Trophoblast cell (in vitro differentiated cells and primary cell): ENCODE measurements around the gene RAI1.

ENCODE experiments used
- DNase-seq, 2 donors: peaks; one replicate each; pipeline ENCODE4 v3.0.0-alpha.2; 2016
- H2AFZ ChIP-seq: 2 replicates; pipeline ENCODE4 v1.6.1; 2013; ENCODE audit warnings: low read length, moderate library complexity, mild to moderate bottlenecking; ENCODE audit not compliant: insufficient read depth, poor library complexity
- H2AK5ac ChIP-seq: 2 replicates; pipeline ENCODE4 v1.6.1; 2013; ENCODE audit warnings: mild to moderate bottlenecking, low read length
- H2BK120ac ChIP-seq: 2 replicates; pipeline ENCODE4 v1.6.1; 2013; ENCODE audit warnings: low read length, mild to moderate bottlenecking, moderate library complexity; ENCODE audit not compliant: insufficient read depth, poor library complexity
- H2BK12ac ChIP-seq: 2 replicates; pipeline ENCODE4 v1.6.1; 2013; ENCODE audit warnings: mild to moderate bottlenecking, low read length, moderate library complexity
- H2BK5ac ChIP-seq: 2 replicates; pipeline ENCODE4 v1.6.1; 2013; ENCODE audit warnings: low read length, low read depth, moderate library complexity, mild to moderate bottlenecking; ENCODE audit not compliant: poor library complexity
- H3K14ac ChIP-seq: 2 replicates; pipeline ENCODE4 v1.6.1; 2013; ENCODE audit warnings: mild to moderate bottlenecking, low read length
- H3K18ac ChIP-seq: 2 replicates; pipeline ENCODE4 v1.6.1; 2013; ENCODE audit warnings: mild to moderate bottlenecking, low read length
- H3K23ac ChIP-seq: 2 replicates; pipeline ENCODE4 v1.6.1; 2013; ENCODE audit warnings: low read length
- H3K27ac ChIP-seq: 2 replicates; pipeline ENCODE4 v1.5.1; 2013; ENCODE audit warnings: low read depth, mild to moderate bottlenecking, inconsistent platforms, low read length, moderate library complexity
- H3K27me3 ChIP-seq: 2 replicates; pipeline ENCODE4 v1.6.1; 2013; ENCODE audit warnings: inconsistent platforms, mild to moderate bottlenecking, low read length, moderate library complexity; ENCODE audit not compliant: insufficient read depth
- H3K36me3 ChIP-seq, 2 experiments: 1 replicate in 1 of 2; 2 replicates in 1 of 2; pipeline ENCODE4 v1.6.1; 2013; ENCODE audit warnings: low read length in 2 of 2, mild to moderate bottlenecking in 2 of 2, moderate library complexity in 1 of 2; ENCODE audit not compliant: insufficient read depth in 2 of 2, control insufficient read depth in 1 of 2
- H3K4ac ChIP-seq: 2 replicates; pipeline ENCODE4 v1.6.1; 2013; ENCODE audit warnings: low read depth, mild to moderate bottlenecking, low read length, moderate library complexity
- H3K4me1 ChIP-seq, 2 experiments: 1 replicate in 1 of 2; 2 replicates in 1 of 2; pipeline ENCODE4 v1.6.1; 2013; ENCODE audit warnings: low read length in 2 of 2, mild to moderate bottlenecking in 2 of 2, moderate library complexity in 1 of 2; ENCODE audit not compliant: insufficient read depth in 2 of 2, control insufficient read depth in 1 of 2
- H3K4me2 ChIP-seq: 2 replicates; pipeline ENCODE4 v1.6.1; 2013; ENCODE audit warnings: inconsistent platforms, mild to moderate bottlenecking, low read length, moderate library complexity
- H3K4me3 ChIP-seq: 2 replicates; pipeline ENCODE4 v1.5.1; 2013; ENCODE audit warnings: mild to moderate bottlenecking, low read depth, low read length, inconsistent platforms
- H3K79me1 ChIP-seq: one replicate; pipeline ENCODE4 v1.6.1; 2013; ENCODE audit warnings: low read length
- H3K79me2 ChIP-seq: 2 replicates; pipeline ENCODE4 v1.6.1; 2013; ENCODE audit warnings: low read length, mild to moderate bottlenecking; ENCODE audit not compliant: control insufficient read depth, insufficient read depth, poor library complexity
- H3K9ac ChIP-seq: 2 replicates; pipeline ENCODE4 v1.6.1; 2013; ENCODE audit warnings: mild to moderate bottlenecking, low read length
- H3K9me3 ChIP-seq: 2 replicates; pipeline ENCODE4 v1.6.1; 2013; ENCODE audit warnings: low read depth, mild to moderate bottlenecking, control low read depth, inconsistent platforms, low read length; ENCODE audit not compliant: insufficient read depth
- H4K12ac ChIP-seq: 2 replicates; pipeline ENCODE4 v1.6.1; 2013; ENCODE audit warnings: low read depth, mild to moderate bottlenecking, low read length, moderate library complexity
- H4K8ac ChIP-seq: 2 replicates; pipeline ENCODE4 v1.6.1; 2013; ENCODE audit warnings: low read depth, mild to moderate bottlenecking, low read length, moderate library complexity
- H4K91ac ChIP-seq: one replicate; pipeline ENCODE4 v1.6.1; 2013; ENCODE audit warnings: low read depth, mild to moderate bottlenecking, low read length, moderate library complexity
- WGBS: extraction: QIAGEN DNeasy Blood & Tissue Kit; methylation state at CpG from one replicate; pipeline ENCODE4 v1.1.7; 2013; ENCODE audit warnings: missing lambda C conversion rate; ENCODE audit not compliant: insufficient read length, insufficient coverage; ENCODE audit errors: extremely low coverage; 5-methylcytosine and 5-hydroxymethylcytosine counted together

RAI1 gene

GRCh38 chr17:17754719-17755686 is 73.7 kb downstream of the RAI1 start:
- H2BK120ac ChIP-seq = no peak overlapping the region
- peaks cover 3% of the 10 kb centered on the region for H3K79me2 ChIP-seq
- no peak overlapping the region for H2AK5ac ChIP-seq
- H3K79me1 ChIP-seq = peaks cover 10% of the 10 kb centered on the region
- H2BK12ac ChIP-seq = no peak overlapping the region
- peaks cover 4% of the 10 kb centered on the region for H3K9me3 ChIP-seq
- no peak overlapping the region for H4K12ac ChIP-seq
- WGBS = no CpG with 5 or more reads among the region's 11 CpGs
- H3K4ac ChIP-seq = no peak overlapping the region
- H3K4me2 ChIP-seq = no peak overlapping the region
- H3K9ac ChIP-seq = no peak overlapping the region
- H4K91ac ChIP-seq = no peak overlapping the region
- H3K27me3 ChIP-seq = no peaks in the 10 kb centered on the region
- no peak overlapping the region for H3K23ac ChIP-seq
- no peak overlapping the region for H2BK5ac ChIP-seq
- H3K4me3 ChIP-seq = peak overlapping the region; percentile 10
- no peak overlapping the region for H4K8ac ChIP-seq
- peaks cover 15 to 23% of the 10 kb centered on the region in 2 experiments for H3K4me1 ChIP-seq
- no peak overlapping the region for H3K27ac ChIP-seq
- H2AFZ ChIP-seq = no peak overlapping the region
- no peak for DNase-seq
- H3K36me3 ChIP-seq = peaks cover 7 to 10% of the 10 kb centered on the region in 2 experiments
- H3K18ac ChIP-seq = peak overlapping the region; percentile 10
- H3K14ac ChIP-seq = no peak overlapping the region

GRCh38 chr17:17755715-17756114 is 74.5 kb downstream of the RAI1 start:
- H3K9me3 ChIP-seq = peaks cover 4% of the 10 kb centered on the region
- no peak overlapping the region for H4K12ac ChIP-seq
- no peak overlapping the region for H3K4ac ChIP-seq
- H2BK120ac ChIP-seq = no peak overlapping the region
- H3K27me3 ChIP-seq = no peaks in the 10 kb centered on the region
- H3K27ac ChIP-seq = no peak overlapping the region
- no peak overlapping the region for H3K14ac ChIP-seq
- peaks cover 7 to 10% of the 10 kb centered on the region in 2 experiments for H3K36me3 ChIP-seq
- H3K4me1 ChIP-seq = peaks cover 15 to 22% of the 10 kb centered on the region in 2 experiments
- H4K91ac ChIP-seq = no peak overlapping the region
- peak overlapping the region; percentile 3 for H3K18ac ChIP-seq
- no peak overlapping the region for H2BK5ac ChIP-seq
- H3K23ac ChIP-seq = no peak overlapping the region
- peaks cover 3% of the 10 kb centered on the region for H3K79me2 ChIP-seq
- H4K8ac ChIP-seq = no peak overlapping the region
- H2AK5ac ChIP-seq = no peak overlapping the region
- no peak for DNase-seq
- H3K4me2 ChIP-seq = no peak overlapping the region
- H2BK12ac ChIP-seq = no peak overlapping the region
- no CpG with 5 or more reads among the region's 8 CpGs for WGBS
- H3K4me3 ChIP-seq = no peak overlapping the region
- H3K9ac ChIP-seq = no peak overlapping the region
- no peak overlapping the region for H2AFZ ChIP-seq
- peaks cover 10% of the 10 kb centered on the region for H3K79me1 ChIP-seq

- Histone ChIP-seq H4K91ac (no peak overlapping the region), H2AK5ac (no peak overlapping the region), H3K9me3 (peaks cover 4% of the 10 kb centered on the region), H2BK5ac (no peak overlapping the region), H3K4me3 (no peak overlapping the region), H3K36me3 (peaks cover 9 to 10% of the 10 kb centered on the region in 2 experiments), H3K4ac (no peak overlapping the region), H3K79me1 (peaks cover 7% of the 10 kb centered on the region), H3K18ac (no peak overlapping the region), H4K8ac (no peak overlapping the region), H3K4me2 (no peak overlapping the region), H3K4me1 (peaks cover 8 to 11% of the 10 kb centered on the region in 2 experiments), H3K27me3 (no peaks in the 10 kb centered on the region), H3K9ac (no peak overlapping the region), H3K79me2 (peaks cover 3% of the 10 kb centered on the region), H3K27ac (no peak overlapping the region), H2BK12ac (no peak overlapping the region), H2AFZ (no peak overlapping the region), H3K23ac (no peak overlapping the region), H4K12ac (no peak overlapping the region), H3K14ac (no peak overlapping the region), H2BK120ac (no peak overlapping the region)
- no CpG with 5 or more reads among the region's 15 CpGs for WGBS
- no peak for DNase-seq
These were observed 76.1 kb downstream of the RAI1 start for GRCh38 chr17:17757391-17757791.

GRCh38 chr17:17757956-17758845 is 76.9 kb downstream of the RAI1 start:
- H3K79me1 ChIP-seq = no peaks in the 10 kb centered on the region
- H3K9ac ChIP-seq = no peak overlapping the region
- no peak overlapping the region for H3K4ac ChIP-seq
- no peak overlapping the region for H3K14ac ChIP-seq
- WGBS = no CpG with 5 or more reads among the region's 26 CpGs
- H3K27me3 ChIP-seq = no peaks in the 10 kb centered on the region
- H2BK12ac ChIP-seq = no peak overlapping the region
- H3K4me3 ChIP-seq = no peak overlapping the region
- no peak overlapping the region for H4K12ac ChIP-seq
- no peak overlapping the region for H4K8ac ChIP-seq
- H3K36me3 ChIP-seq = peaks cover 9 to 10% of the 10 kb centered on the region in 2 experiments
- H3K4me1 ChIP-seq = peaks cover under 1 to 3% of the 10 kb centered on the region in 2 experiments
- H2BK5ac ChIP-seq = no peak overlapping the region
- H3K23ac ChIP-seq = no peak overlapping the region
- H2AFZ ChIP-seq = no peak overlapping the region
- peaks cover 4% of the 10 kb centered on the region for H3K9me3 ChIP-seq
- no peak overlapping the region for H3K27ac ChIP-seq
- H3K79me2 ChIP-seq = no peaks in the 10 kb centered on the region
- no peak overlapping the region for H2BK120ac ChIP-seq
- DNase-seq = no peak
- H2AK5ac ChIP-seq = no peak overlapping the region
- no peak overlapping the region for H4K91ac ChIP-seq
- H3K4me2 ChIP-seq = no peak overlapping the region
- H3K18ac ChIP-seq = no peak overlapping the region
